ENCODE results near the gene HDAC4. TPM values are rescaled to one million over a fixed set of nuclear protein-coding genes. Genes with fewer than 3 reads are reported as not detected.

HDAC4 gene
- total and polyA plus RNA-seq, 4 donors, result 2.9 to 37.2 (median 4.4) TPM

DNA sequence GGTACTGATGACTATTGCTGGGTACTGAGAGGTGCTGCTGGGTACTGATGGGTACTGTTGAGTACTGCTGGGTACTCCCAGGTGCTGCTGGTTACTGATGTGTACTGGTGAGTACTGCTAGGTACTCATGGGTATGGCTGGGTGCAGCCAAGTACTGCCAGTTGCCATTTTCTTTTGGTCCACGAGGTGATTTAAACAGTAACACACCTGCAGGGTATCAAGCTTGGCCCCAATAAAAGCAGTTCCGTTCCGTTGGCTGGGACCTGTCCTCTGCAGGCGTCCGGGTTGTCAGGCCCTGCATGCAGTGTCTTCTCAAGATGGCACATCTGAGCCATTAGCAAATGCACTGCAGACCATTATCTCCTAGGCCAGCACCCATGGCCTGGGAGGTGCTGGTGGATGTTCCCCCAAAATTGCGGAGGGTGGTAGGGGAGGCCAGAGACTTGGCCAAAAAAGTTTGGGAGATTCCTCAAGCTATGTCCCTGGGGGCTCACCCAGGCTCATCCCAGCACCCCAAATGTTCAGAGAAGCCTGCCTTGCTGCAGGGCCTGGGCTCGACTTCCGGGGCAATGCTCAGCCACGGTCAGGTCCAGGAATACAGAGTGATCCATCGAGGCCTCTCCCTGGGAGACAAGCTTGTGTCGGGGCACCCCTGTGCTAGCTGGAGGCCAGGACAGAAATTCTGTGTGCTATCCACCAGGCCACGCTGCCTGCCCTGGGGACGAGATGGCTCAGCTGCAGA is 387.7 kb downstream of the HDAC4 start:
- H3K4me1 ChIP-seq (ENCODE audit: control insufficient read depth in 4 of 4, insufficient read depth in 4 of 4, low read length in 3 of 4), result no peaks in the 10 kb centered on the region
- H3K4me3 ChIP-seq (ENCODE audit: low read depth in 1 of 3, low read length in 3 of 3), result no peak overlapping the region
- H3K9me3 ChIP-seq (ENCODE audit: control insufficient read depth in 4 of 4, low read length in 3 of 4), result no peaks in the 10 kb centered on the region
- H3K27me3 ChIP-seq (ENCODE audit: control insufficient read depth in 4 of 4, insufficient read depth in 4 of 4, low read length in 3 of 4), result no peaks in the 10 kb centered on the region
- WGBS, result 92% methylated on average over 13 of the region's 13 CpGs
- no peak for TF ChIP-seq FOXA1 (IDR thresholded peaks at IDR 0.05)
- no peak for TF ChIP-seq HNF4G (IDR thresholded peaks at IDR 0.05)
- no peak for TF ChIP-seq NR2F2 (IDR thresholded peaks at IDR 0.05)
- TF ChIP-seq, protein P1, sequence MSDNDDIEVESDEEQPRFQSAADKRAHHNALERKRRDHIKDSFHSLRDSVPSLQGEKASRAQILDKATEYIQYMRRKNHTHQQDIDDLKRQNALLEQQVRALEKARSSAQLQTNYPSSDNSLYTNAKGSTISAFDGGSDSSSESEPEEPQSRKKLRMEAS (IDR thresholded peaks at IDR 0.05), result no peak
- no peak for TF ChIP-seq HNF4A (conservative IDR thresholded peaks at IDR 0.05)
- TF ChIP-seq, protein P2, sequence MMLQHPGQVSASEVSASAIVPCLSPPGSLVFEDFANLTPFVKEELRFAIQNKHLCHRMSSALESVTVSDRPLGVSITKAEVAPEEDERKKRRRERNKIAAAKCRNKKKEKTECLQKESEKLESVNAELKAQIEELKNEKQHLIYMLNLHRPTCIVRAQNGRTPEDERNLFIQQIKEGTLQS (IDR thresholded peaks at IDR 0.05), result no peak
- no peak for TF ChIP-seq RXRA (IDR thresholded peaks at IDR 0.05)
- H3K36me3 ChIP-seq (ENCODE audit: control insufficient read depth in 4 of 4, insufficient read depth in 3 of 4, low read depth in 1 of 4, low read length in 3 of 4), result no peaks in the 10 kb centered on the region
- no peak overlapping the region for H3K9ac ChIP-seq (ENCODE audit: low read depth in 1 of 2, low read length in 2 of 2)
- DNase-seq (ENCODE audit: low spot score), result no peak
- no peak overlapping the region for H3K27ac ChIP-seq (ENCODE audit: low read depth in 1 of 2, low read length in 2 of 2)

DNA sequence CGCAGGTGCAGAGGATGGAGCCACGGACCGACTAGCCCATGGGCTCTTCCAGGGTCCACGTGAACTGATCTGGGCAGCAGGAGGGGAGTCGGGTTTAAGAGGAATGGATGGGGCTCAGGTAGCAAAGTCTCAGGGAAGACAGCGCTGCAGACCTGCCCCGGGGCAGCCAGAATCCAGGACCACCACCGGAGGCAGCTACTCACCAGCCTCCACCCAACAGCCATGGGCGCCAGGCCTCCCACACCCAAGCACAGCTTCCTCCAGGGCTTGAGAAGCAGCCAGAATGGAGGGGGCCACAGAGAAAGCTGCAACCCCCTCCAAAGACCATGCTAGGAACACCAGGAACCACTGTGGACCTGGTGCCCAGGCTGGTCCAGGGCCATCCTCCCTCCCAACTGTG is 388.6 kb downstream of the HDAC4 start:
- H3K27me3 ChIP-seq (ENCODE audit: control insufficient read depth in 4 of 4, insufficient read depth in 4 of 4, low read length in 3 of 4), result no peaks in the 10 kb centered on the region
- DNase-seq (ENCODE audit: low spot score), result no peak
- H3K36me3 ChIP-seq (ENCODE audit: control insufficient read depth in 4 of 4, insufficient read depth in 3 of 4, low read depth in 1 of 4, low read length in 3 of 4), result no peaks in the 10 kb centered on the region
- no peaks in the 10 kb centered on the region for H3K9me3 ChIP-seq (ENCODE audit: control insufficient read depth in 4 of 4, low read length in 3 of 4)
- 86% methylated on average over 9 of the region's 9 CpGs for WGBS
- H3K4me3 ChIP-seq (ENCODE audit: low read depth in 1 of 3, low read length in 3 of 3), result no peak overlapping the region
- no peak overlapping the region for H3K27ac ChIP-seq (ENCODE audit: low read depth in 1 of 2, low read length in 2 of 2)
- no peaks in the 10 kb centered on the region for H3K4me1 ChIP-seq (ENCODE audit: control insufficient read depth in 4 of 4, insufficient read depth in 4 of 4, low read length in 3 of 4)
- TF ChIP-seq, protein P2 (IDR thresholded peaks at IDR 0.05), result no peak
- TF ChIP-seq EGR1 (IDR thresholded peaks at IDR 0.05; ENCODE audit: low read depth in 2 of 2) (no peak), GABPA (IDR thresholded peaks at IDR 0.05 in 1 of 2, conservative IDR thresholded peaks at IDR 0.05 in 1 of 2) (no peak), RAD21 (IDR thresholded peaks at IDR 0.05) (no peak), HNF4A (conservative IDR thresholded peaks at IDR 0.05) (no peak), HNF4G (IDR thresholded peaks at IDR 0.05) (no peak), NR2F2 (IDR thresholded peaks at IDR 0.05) (no peak), SP1 (IDR thresholded peaks at IDR 0.05) (no peak), TAF1 (conservative IDR thresholded peaks at IDR 0.05) (no peak), JUND (IDR thresholded peaks at IDR 0.05) (no peak), FOXA1 (IDR thresholded peaks at IDR 0.05) (no peak), RXRA (IDR thresholded peaks at IDR 0.05) (no peak), FOXA2 (IDR thresholded peaks at IDR 0.05) (no peak), YY1 (IDR thresholded peaks at IDR 0.05) (no peak)
- TF ChIP-seq, protein P1 (IDR thresholded peaks at IDR 0.05), result no peak
- TF ChIP-seq, protein P3, sequence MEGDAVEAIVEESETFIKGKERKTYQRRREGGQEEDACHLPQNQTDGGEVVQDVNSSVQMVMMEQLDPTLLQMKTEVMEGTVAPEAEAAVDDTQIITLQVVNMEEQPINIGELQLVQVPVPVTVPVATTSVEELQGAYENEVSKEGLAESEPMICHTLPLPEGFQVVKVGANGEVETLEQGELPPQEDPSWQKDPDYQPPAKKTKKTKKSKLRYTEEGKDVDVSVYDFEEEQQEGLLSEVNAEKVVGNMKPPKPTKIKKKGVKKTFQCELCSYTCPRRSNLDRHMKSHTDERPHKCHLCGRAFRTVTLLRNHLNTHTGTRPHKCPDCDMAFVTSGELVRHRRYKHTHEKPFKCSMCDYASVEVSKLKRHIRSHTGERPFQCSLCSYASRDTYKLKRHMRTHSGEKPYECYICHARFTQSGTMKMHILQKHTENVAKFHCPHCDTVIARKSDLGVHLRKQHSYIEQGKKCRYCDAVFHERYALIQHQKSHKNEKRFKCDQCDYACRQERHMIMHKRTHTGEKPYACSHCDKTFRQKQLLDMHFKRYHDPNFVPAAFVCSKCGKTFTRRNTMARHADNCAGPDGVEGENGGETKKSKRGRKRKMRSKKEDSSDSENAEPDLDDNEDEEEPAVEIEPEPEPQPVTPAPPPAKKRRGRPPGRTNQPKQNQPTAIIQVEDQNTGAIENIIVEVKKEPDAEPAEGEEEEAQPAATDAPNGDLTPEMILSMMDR (IDR thresholded peaks at IDR 0.05; ENCODE audit: low read depth, low read length, missing input control), result no peak
- TF ChIP-seq, protein P4, sequence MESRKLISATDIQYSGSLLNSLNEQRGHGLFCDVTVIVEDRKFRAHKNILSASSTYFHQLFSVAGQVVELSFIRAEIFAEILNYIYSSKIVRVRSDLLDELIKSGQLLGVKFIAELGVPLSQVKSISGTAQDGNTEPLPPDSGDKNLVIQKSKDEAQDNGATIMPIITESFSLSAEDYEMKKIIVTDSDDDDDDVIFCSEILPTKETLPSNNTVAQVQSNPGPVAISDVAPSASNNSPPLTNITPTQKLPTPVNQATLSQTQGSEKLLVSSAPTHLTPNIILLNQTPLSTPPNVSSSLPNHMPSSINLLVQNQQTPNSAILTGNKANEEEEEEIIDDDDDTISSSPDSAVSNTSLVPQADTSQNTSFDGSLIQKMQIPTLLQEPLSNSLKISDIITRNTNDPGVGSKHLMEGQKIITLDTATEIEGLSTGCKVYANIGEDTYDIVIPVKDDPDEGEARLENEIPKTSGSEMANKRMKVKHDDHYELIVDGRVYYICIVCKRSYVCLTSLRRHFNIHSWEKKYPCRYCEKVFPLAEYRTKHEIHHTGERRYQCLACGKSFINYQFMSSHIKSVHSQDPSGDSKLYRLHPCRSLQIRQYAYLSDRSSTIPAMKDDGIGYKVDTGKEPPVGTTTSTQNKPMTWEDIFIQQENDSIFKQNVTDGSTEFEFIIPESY (IDR thresholded peaks at IDR 0.05), result no peak
- TF ChIP-seq, protein P5, sequence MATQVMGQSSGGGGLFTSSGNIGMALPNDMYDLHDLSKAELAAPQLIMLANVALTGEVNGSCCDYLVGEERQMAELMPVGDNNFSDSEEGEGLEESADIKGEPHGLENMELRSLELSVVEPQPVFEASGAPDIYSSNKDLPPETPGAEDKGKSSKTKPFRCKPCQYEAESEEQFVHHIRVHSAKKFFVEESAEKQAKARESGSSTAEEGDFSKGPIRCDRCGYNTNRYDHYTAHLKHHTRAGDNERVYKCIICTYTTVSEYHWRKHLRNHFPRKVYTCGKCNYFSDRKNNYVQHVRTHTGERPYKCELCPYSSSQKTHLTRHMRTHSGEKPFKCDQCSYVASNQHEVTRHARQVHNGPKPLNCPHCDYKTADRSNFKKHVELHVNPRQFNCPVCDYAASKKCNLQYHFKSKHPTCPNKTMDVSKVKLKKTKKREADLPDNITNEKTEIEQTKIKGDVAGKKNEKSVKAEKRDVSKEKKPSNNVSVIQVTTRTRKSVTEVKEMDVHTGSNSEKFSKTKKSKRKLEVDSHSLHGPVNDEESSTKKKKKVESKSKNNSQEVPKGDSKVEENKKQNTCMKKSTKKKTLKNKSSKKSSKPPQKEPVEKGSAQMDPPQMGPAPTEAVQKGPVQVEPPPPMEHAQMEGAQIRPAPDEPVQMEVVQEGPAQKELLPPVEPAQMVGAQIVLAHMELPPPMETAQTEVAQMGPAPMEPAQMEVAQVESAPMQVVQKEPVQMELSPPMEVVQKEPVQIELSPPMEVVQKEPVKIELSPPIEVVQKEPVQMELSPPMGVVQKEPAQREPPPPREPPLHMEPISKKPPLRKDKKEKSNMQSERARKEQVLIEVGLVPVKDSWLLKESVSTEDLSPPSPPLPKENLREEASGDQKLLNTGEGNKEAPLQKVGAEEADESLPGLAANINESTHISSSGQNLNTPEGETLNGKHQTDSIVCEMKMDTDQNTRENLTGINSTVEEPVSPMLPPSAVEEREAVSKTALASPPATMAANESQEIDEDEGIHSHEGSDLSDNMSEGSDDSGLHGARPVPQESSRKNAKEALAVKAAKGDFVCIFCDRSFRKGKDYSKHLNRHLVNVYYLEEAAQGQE (IDR thresholded peaks at IDR 0.05), result no peak
- no peak overlapping the region for H3K9ac ChIP-seq (ENCODE audit: low read depth in 1 of 2, low read length in 2 of 2)
